Panc1 (cell line): Measurements from ENCODE around the gene UBAP2L.

Experiments used
- POLR2AphosphoS5 ChIP-seq: IDR thresholded peaks from 2 replicates; pipeline ENCODE4 v1.6.1; 2012; ENCODE audit warnings: mild to moderate bottlenecking, low read depth, low read length, moderate library complexity
- SIN3A ChIP-seq: IDR thresholded peaks from 2 replicates; pipeline ENCODE4 v1.6.1; 2012; ENCODE audit warnings: low read depth, mild to moderate bottlenecking, low read length, moderate library complexity, borderline replicate concordance; ENCODE audit not compliant: insufficient read depth
- TCF7L2 ChIP-seq: IDR thresholded peaks from 2 replicates; pipeline ENCODE4 v1.6.1; 2011; ENCODE audit warnings: mild to moderate bottlenecking, low read depth, low read length, inconsistent platforms
- TF ChIP-seq, protein P1 (sequence below): fragments of 450-650 bp; IDR thresholded peaks from 2 replicates; pipeline ENCODE4 v1.5.1; 2017; ENCODE audit warnings: mild to moderate bottlenecking
- TF ChIP-seq, protein P2 (sequence below), 2 experiments: IDR thresholded peaks; 2 replicates each; pipeline ENCODE4 v1.6.1; 2011 to 2012; ENCODE audit warnings: low read depth in 2 of 2, control low read depth in 1 of 2, low read length in 1 of 2, mild to moderate bottlenecking in 1 of 2, moderate library complexity in 1 of 2; ENCODE audit not compliant: insufficient read depth in 1 of 2

DNA sequence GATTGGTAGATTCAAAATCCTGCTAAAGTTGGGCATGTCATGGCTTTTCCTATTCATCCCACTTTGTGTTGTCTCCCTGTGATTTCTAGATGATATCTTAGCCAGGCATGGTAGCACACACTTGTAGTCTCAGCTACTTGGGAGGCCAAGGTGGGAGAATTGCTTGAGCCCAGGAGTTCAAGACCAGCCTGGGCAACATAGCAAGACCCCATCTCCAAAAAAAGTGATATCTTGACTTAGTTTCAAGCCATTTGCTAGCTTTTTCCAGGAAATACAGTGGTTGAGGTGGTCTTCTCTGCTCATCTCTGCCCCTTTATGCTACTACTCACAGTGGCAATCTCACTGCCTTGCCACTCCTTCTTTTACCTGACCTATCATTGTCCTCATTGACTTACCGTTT is 39.4 kb downstream of the UBAP2L start:
- TF ChIP-seq, protein P1, sequence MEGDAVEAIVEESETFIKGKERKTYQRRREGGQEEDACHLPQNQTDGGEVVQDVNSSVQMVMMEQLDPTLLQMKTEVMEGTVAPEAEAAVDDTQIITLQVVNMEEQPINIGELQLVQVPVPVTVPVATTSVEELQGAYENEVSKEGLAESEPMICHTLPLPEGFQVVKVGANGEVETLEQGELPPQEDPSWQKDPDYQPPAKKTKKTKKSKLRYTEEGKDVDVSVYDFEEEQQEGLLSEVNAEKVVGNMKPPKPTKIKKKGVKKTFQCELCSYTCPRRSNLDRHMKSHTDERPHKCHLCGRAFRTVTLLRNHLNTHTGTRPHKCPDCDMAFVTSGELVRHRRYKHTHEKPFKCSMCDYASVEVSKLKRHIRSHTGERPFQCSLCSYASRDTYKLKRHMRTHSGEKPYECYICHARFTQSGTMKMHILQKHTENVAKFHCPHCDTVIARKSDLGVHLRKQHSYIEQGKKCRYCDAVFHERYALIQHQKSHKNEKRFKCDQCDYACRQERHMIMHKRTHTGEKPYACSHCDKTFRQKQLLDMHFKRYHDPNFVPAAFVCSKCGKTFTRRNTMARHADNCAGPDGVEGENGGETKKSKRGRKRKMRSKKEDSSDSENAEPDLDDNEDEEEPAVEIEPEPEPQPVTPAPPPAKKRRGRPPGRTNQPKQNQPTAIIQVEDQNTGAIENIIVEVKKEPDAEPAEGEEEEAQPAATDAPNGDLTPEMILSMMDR, result no peak
- TF ChIP-seq SIN3A (no peak), POLR2AphosphoS5 (no peak), TCF7L2 (no peak)
- TF ChIP-seq, protein P2, sequence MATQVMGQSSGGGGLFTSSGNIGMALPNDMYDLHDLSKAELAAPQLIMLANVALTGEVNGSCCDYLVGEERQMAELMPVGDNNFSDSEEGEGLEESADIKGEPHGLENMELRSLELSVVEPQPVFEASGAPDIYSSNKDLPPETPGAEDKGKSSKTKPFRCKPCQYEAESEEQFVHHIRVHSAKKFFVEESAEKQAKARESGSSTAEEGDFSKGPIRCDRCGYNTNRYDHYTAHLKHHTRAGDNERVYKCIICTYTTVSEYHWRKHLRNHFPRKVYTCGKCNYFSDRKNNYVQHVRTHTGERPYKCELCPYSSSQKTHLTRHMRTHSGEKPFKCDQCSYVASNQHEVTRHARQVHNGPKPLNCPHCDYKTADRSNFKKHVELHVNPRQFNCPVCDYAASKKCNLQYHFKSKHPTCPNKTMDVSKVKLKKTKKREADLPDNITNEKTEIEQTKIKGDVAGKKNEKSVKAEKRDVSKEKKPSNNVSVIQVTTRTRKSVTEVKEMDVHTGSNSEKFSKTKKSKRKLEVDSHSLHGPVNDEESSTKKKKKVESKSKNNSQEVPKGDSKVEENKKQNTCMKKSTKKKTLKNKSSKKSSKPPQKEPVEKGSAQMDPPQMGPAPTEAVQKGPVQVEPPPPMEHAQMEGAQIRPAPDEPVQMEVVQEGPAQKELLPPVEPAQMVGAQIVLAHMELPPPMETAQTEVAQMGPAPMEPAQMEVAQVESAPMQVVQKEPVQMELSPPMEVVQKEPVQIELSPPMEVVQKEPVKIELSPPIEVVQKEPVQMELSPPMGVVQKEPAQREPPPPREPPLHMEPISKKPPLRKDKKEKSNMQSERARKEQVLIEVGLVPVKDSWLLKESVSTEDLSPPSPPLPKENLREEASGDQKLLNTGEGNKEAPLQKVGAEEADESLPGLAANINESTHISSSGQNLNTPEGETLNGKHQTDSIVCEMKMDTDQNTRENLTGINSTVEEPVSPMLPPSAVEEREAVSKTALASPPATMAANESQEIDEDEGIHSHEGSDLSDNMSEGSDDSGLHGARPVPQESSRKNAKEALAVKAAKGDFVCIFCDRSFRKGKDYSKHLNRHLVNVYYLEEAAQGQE (IDR thresholded peaks at IDR 0.05; ENCODE audit: insufficient read depth in 1 of 2, low read depth in 2 of 2, low read length in 1 of 2), result no peak
